ENCODE measurements around the gene FSTL5. TPM values are rescaled to one million over a fixed set of nuclear protein-coding genes. Genes with fewer than 3 reads are reported as not detected.

FSTL5 gene
- total RNA-seq, 1 donor = not detected

GRCh38 chr4:162117051-162117450 lies 46.7 kb downstream of the FSTL5 start:
- Histone ChIP-seq H3K4me3 (ENCODE audit: insufficient read depth, low read length) (no peak overlapping the region), H3K9me3 (ENCODE audit: low read depth, low read length) (peaks cover 2% of the 10 kb centered on the region), H2AFZ (ENCODE audit: low read length) (no peak overlapping the region), H3K79me2 (ENCODE audit: insufficient read depth, low read length) (no peaks in the 10 kb centered on the region), H3K27me3 (ENCODE audit: insufficient read depth, low read length) (no peaks in the 10 kb centered on the region), H4K20me1 (ENCODE audit: insufficient read depth, low read length) (no peaks in the 10 kb centered on the region), H3K27ac (ENCODE audit: low read depth, low read length) (no peak overlapping the region), H3K36me3 (ENCODE audit: insufficient read depth, low read length) (no peaks in the 10 kb centered on the region), H3K4me1 (ENCODE audit: insufficient read depth, low read length) (no peaks in the 10 kb centered on the region), H3K4me2 (ENCODE audit: insufficient read depth, low read length) (no peak overlapping the region)
- no peak for DNase-seq (ENCODE audit: insufficient read length, low spot score, missing footprints)
- no peak for TF ChIP-seq CTCF (IDR thresholded peaks at IDR 0.05; ENCODE audit: extremely low read depth, low read depth, low read length)

- no peak overlapping the region for H3K4me2 ChIP-seq (ENCODE audit: insufficient read depth, low read length)
- no peaks in the 10 kb centered on the region for H3K36me3 ChIP-seq (ENCODE audit: insufficient read depth, low read length)
- H3K4me3 ChIP-seq (ENCODE audit: insufficient read depth, low read length) = no peak overlapping the region
- H3K4me1 ChIP-seq (ENCODE audit: insufficient read depth, low read length) = no peaks in the 10 kb centered on the region
- no peaks in the 10 kb centered on the region for H3K27me3 ChIP-seq (ENCODE audit: insufficient read depth, low read length)
- no peak for TF ChIP-seq CTCF (IDR thresholded peaks at IDR 0.05; ENCODE audit: extremely low read depth, low read depth, low read length)
- DNase-seq (ENCODE audit: insufficient read length, low spot score, missing footprints) = no peak
- no peak overlapping the region for H3K27ac ChIP-seq (ENCODE audit: low read depth, low read length)
- H2AFZ ChIP-seq (ENCODE audit: low read length) = no peak overlapping the region
- no peaks in the 10 kb centered on the region for H4K20me1 ChIP-seq (ENCODE audit: insufficient read depth, low read length)
- H3K9me3 ChIP-seq (ENCODE audit: low read depth, low read length) = peaks cover 2% of the 10 kb centered on the region
- H3K79me2 ChIP-seq (ENCODE audit: insufficient read depth, low read length) = no peaks in the 10 kb centered on the region
Observed at GRCh38 chr4:162116095-162116779, 47.6 kb downstream of the FSTL5 start.

GRCh38 chr4:162115333-162115732 lies 48.5 kb downstream of the FSTL5 start:
- Histone ChIP-seq H3K79me2 (ENCODE audit: insufficient read depth, low read length) (no peaks in the 10 kb centered on the region), H3K27me3 (ENCODE audit: insufficient read depth, low read length) (no peaks in the 10 kb centered on the region), H3K27ac (ENCODE audit: low read depth, low read length) (no peak overlapping the region), H3K9me3 (ENCODE audit: low read depth, low read length) (peaks cover 2% of the 10 kb centered on the region), H3K4me1 (ENCODE audit: insufficient read depth, low read length) (no peaks in the 10 kb centered on the region), H3K4me3 (ENCODE audit: insufficient read depth, low read length) (no peak overlapping the region), H3K36me3 (ENCODE audit: insufficient read depth, low read length) (no peaks in the 10 kb centered on the region), H4K20me1 (ENCODE audit: insufficient read depth, low read length) (no peaks in the 10 kb centered on the region), H2AFZ (ENCODE audit: low read length) (no peak overlapping the region), H3K4me2 (ENCODE audit: insufficient read depth, low read length) (no peak overlapping the region)
- no peak for TF ChIP-seq CTCF (IDR thresholded peaks at IDR 0.05; ENCODE audit: extremely low read depth, low read depth, low read length)
- no peak for DNase-seq (ENCODE audit: insufficient read length, low spot score, missing footprints)

- Histone ChIP-seq H3K4me3 (ENCODE audit: insufficient read depth, low read length) (no peak overlapping the region), H4K20me1 (ENCODE audit: insufficient read depth, low read length) (no peaks in the 10 kb centered on the region), H3K4me2 (ENCODE audit: insufficient read depth, low read length) (no peak overlapping the region), H3K9me3 (ENCODE audit: low read depth, low read length) (peaks cover 2% of the 10 kb centered on the region), H3K4me1 (ENCODE audit: insufficient read depth, low read length) (no peaks in the 10 kb centered on the region), H3K27me3 (ENCODE audit: insufficient read depth, low read length) (no peaks in the 10 kb centered on the region), H3K36me3 (ENCODE audit: insufficient read depth, low read length) (no peaks in the 10 kb centered on the region), H3K27ac (ENCODE audit: low read depth, low read length) (no peak overlapping the region), H3K79me2 (ENCODE audit: insufficient read depth, low read length) (no peaks in the 10 kb centered on the region), H2AFZ (ENCODE audit: low read length) (no peak overlapping the region)
- TF ChIP-seq CTCF (IDR thresholded peaks at IDR 0.05; ENCODE audit: extremely low read depth, low read depth, low read length) = no peak
- no peak for DNase-seq (ENCODE audit: insufficient read length, low spot score, missing footprints)
Observed at GRCh38 chr4:162111078-162111477, 52.7 kb downstream of the FSTL5 start.

All from osteoblast (primary cell).